NCI-H2029 treated with DMSO at 0.1 percent for 48 hours (cell line): ENCODE data around the gene RNLS.

Experiments
- DNase-seq: peaks from one replicate; lab custom pipeline; 2025; lab: John Stamatoyannopoulos, UW

The RNLS gene

GRCh38 chr10:88232983-88233543, 350.1 kb downstream of the RNLS start:
- DNase-seq = no peak

DNA sequence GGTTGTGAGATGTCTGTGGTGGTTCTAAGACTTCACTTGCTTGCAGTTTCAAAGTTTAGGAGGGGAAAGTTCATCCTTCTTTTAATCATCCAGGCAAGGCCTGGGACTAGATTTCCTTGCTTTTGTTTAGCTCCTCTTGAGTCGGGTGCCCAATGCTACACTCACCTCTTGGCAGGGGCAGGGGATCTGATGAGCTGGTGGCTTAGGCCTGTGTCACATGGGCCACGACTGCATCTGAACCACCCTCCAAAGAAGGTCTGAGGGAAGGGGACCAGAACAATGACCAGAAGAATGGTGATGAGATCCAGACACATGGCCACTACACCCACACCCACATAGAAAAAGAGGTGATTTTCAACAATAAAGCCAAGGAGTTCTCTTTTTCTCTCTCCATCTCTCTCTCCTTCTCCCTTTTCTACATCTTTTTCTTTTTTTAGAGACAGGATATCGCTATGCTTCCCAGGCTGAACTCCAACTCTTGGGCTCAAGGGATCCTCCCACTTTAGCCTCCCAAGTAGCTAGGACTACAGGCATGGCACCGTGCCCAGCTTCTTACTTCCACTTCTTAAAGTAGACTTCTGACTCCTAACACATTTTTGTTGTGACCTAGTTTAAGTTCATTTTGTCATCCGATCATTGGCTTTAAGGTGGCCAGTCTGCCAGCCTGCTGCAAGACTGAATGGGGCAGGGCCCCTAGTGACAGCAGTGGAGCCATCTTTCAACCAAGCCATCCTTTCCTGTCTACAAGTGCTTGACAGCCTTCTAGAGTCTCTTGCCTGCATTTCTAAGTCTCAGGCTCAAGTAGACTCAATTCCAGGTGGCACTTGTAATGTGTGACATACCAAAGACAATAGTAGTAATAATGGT, 350.9 kb downstream of the RNLS start:
- DNase-seq = no peak

- DNase-seq = no peak
Measured at GRCh38 chr10:88230251-88230650, 352.9 kb downstream of the RNLS start.

GRCh38 chr10:88228130-88228529, 355.0 kb downstream of the RNLS start:
- no peak for DNase-seq

GRCh38 chr10:88227342-88228018, 355.6 kb downstream of the RNLS start:
- no peak for DNase-seq

DNA sequence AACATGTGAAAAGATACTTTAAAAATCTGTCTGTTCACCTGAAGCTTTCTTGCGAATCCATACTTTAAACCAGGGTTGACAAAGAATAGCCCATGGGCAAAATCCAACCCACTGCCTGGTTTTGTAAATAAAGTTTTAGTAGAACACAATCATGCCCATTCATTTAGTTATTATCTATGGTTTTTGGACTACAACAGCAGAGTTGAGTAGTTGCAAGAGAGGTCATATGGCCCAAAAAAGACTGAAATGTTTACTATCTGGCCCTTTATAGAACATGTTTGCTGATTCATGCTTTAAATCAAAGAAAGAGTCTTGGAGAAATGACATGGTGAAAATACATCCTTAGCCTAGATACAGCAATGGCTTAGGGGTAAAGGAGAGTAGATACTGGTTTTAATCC, 356.2 kb downstream of the RNLS start:
- no peak for DNase-seq

DNA sequence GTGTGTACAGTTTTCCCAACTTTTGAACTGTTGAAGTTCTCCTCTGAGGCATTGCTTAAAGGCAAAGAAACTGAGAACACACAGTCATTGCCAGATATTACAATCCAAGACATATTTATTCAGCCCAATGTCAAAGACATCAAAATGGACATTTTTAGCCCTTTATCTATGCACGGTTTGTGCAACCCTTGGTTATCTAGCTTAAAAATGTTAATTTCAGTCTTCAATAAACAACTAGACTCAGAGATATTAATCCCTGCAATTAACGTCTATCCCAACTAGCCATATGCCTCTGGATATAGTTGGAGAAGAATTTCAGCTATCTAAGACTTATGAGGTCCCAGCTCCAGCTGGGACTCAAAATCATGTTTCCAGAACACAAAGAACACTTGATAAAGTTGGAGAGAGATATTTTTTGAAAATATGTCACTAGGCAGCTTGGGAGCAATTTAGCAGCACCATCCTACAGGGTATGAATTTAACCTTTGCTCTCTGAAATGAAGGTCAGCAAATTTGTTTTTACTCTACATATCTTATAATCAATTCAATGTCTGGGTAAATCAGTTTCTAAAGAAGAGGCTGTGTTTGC, 357.0 kb downstream of the RNLS start:
- no peak for DNase-seq
